GM21390 (cell line): ENCODE data around the gene BAD.
A peak's percentile ranks its signal among the peaks of the same experiment; 100 is the strongest.

Experiments
- ATAC-seq: cut with Tn5 transposase; IDR thresholded peaks from one replicate; pipeline ENCODE4 v1.9.1; 2021; ENCODE audit not compliant: unreplicated experiment

Gene BAD

GRCh38 chr11:64297699-64298358, 13.4 kb upstream of the BAD start:
- no peak for ATAC-seq

- ATAC-seq = no peak
These were observed 12.6 kb upstream of the BAD start for GRCh38 chr11:64296830-64297698.

- ATAC-seq = no peak
These were observed 11.8 kb upstream of the BAD start for GRCh38 chr11:64296236-64296635.

GRCh38 chr11:64295760-64296159, 11.3 kb upstream of the BAD start:
- no peak for ATAC-seq

GRCh38 chr11:64294774-64295173, 10.3 kb upstream of the BAD start:
- ATAC-seq = no peak

- ATAC-seq = no peak
These were observed 8.2 kb upstream of the BAD start for GRCh38 chr11:64292460-64293254.

- no peak for ATAC-seq
These were observed 7.4 kb upstream of the BAD start for GRCh38 chr11:64291752-64292459.

- ATAC-seq = no peak
These were observed 6.8 kb upstream of the BAD start, which contains the start of gene KCNK4 for GRCh38 chr11:64291262-64291751. Gene KCNK4, plus strand, starts transcription at chr11:64291302. Its CDS starts 1,717 bp downstream, at chr11:64293019.

- no peak for ATAC-seq
These were observed 6.1 kb upstream of the BAD start for GRCh38 chr11:64290352-64291261.

- no peak for ATAC-seq
These were observed 4.6 kb upstream of the BAD start for GRCh38 chr11:64289002-64289564.

- ATAC-seq = no peak
These were observed 3.9 kb upstream of the BAD start for GRCh38 chr11:64288353-64288750.

- ATAC-seq = no peak
These were observed 3.3 kb upstream of the BAD start for GRCh38 chr11:64287676-64288352.

GRCh38 chr11:64286801-64287159, 2.3 kb upstream of the BAD start:
- no peak for ATAC-seq

GRCh38 chr11:64285885-64286800, 1.7 kb upstream of the BAD start:
- ATAC-seq = no peak

- ATAC-seq = peak; percentile 50
These were observed 758 bp upstream of the BAD start, which contains the start of gene GPR137 for GRCh38 chr11:64284962-64285884. Gene GPR137, plus strand, starts transcription at chr11:64285848. Its CDS starts 677 bp downstream, at chr11:64286525.

- ATAC-seq = no peak
These were observed 1.4 kb downstream of the BAD start for GRCh38 chr11:64283092-64283491.
